CD14-positive monocyte (primary cell): Measurements from ENCODE around the gene CTNND2. TPM values are rescaled to one million over a fixed set of nuclear protein-coding genes. Genes with fewer than 3 reads are reported as not detected.

Source experiments
- DNase-seq, 3 donors: peaks; one replicate each; pipeline ENCODE4 v3.0.0-alpha.2; 2011 to 2022
- H2AFZ ChIP-seq: 2 replicates; pipeline ENCODE4 v1.6.0; 2012; ENCODE audit warnings: mild to moderate bottlenecking, low read depth, low read length, inconsistent platforms; ENCODE audit not compliant: insufficient read depth, poor library complexity, severe bottlenecking
- H3K27ac ChIP-seq, 2 donors: 1 replicate in 1 of 2; 2 replicates in 1 of 2; pipeline ENCODE4 v1.5.1; 2012 to 2013; ENCODE audit warnings: low read length in 2 of 2, control low read depth in 1 of 2, inconsistent platforms in 1 of 2, low read depth in 1 of 2, mild to moderate bottlenecking in 1 of 2
- H3K27me3 ChIP-seq, 2 donors: one replicate each; pipeline versions ENCODE4 v1.6.0 to v1.6.1; 2011 to 2013; ENCODE audit warnings: low read length in 2 of 2; ENCODE audit not compliant: control insufficient read depth in 2 of 2, insufficient read depth in 2 of 2
- H3K36me3 ChIP-seq, 2 donors: replicated peaks in 1 of 2; 1 replicate in 1 of 2; 2 replicates in 1 of 2; pipeline versions ENCODE4 v1.5.1 to v1.6.1; 2012 to 2013; ENCODE audit warnings: low read length in 2 of 2, control low read depth in 1 of 2, inconsistent platforms in 1 of 2, mild to moderate bottlenecking in 1 of 2; ENCODE audit not compliant: insufficient read depth in 2 of 2, control insufficient read depth in 1 of 2
- H3K4me1 ChIP-seq, 2 donors: 1 replicate in 1 of 2; 2 replicates in 1 of 2; pipeline versions ENCODE4 v1.5.1 to v1.6.1; 2012 to 2013; ENCODE audit warnings: low read length in 2 of 2, control low read depth in 1 of 2, inconsistent platforms in 1 of 2, mild to moderate bottlenecking in 1 of 2, moderate library complexity in 1 of 2; ENCODE audit not compliant: insufficient read depth in 2 of 2, control insufficient read depth in 1 of 2
- H3K4me2 ChIP-seq: replicated peaks from 2 replicates; pipeline ENCODE3; 2012; ENCODE audit warnings: low read length, moderate library complexity, mild to moderate bottlenecking; ENCODE audit not compliant: poor library complexity, severe bottlenecking; ENCODE audit errors: extremely low read depth
- H3K4me3 ChIP-seq, 3 experiments: fragments of 200-600 bp in 1 of 3; sonication (generic) in 1 of 3; replicated peaks in 1 of 3; 1 replicate in 2 of 3; 2 replicates in 1 of 3; pipeline ENCODE4 v1.5.1; 2011 to 2013; ENCODE audit warnings: low read length in 3 of 3, mild to moderate bottlenecking in 3 of 3, control low read depth in 2 of 3, low read depth in 2 of 3, inconsistent platforms in 1 of 3, moderate library complexity in 1 of 3
- H3K79me2 ChIP-seq: 2 replicates; pipeline ENCODE4 v1.6.0; 2012; ENCODE audit warnings: mild to moderate bottlenecking, control low read depth, inconsistent platforms, low read length, moderate library complexity; ENCODE audit not compliant: insufficient read depth
- H3K9ac ChIP-seq: 2 replicates; pipeline ENCODE4 v1.6.0; 2017; ENCODE audit warnings: low read length, mild to moderate bottlenecking; ENCODE audit not compliant: insufficient read depth, poor library complexity, severe bottlenecking
- H3K9me3 ChIP-seq, 2 donors: replicated peaks in 1 of 2; 1 replicate in 1 of 2; 2 replicates in 1 of 2; pipeline versions ENCODE4 v1.5.1 to v1.6.1; 2012 to 2013; ENCODE audit warnings: low read length in 2 of 2, control low read depth in 1 of 2; ENCODE audit not compliant: control insufficient read depth in 1 of 2, insufficient read depth in 1 of 2
- H4K20me1 ChIP-seq: 2 replicates; pipeline ENCODE4 v1.6.0; 2012; ENCODE audit warnings: mild to moderate bottlenecking, low read length, control low read depth, moderate library complexity; ENCODE audit not compliant: insufficient read depth
- H3K27ac Mint-ChIP-seq, 7 donors: one replicate each; pipeline ENCODE4 v1.8.0; 2020; ENCODE audit warnings: mild to moderate bottlenecking in 7 of 7, mixed read lengths in 7 of 7, moderate library complexity in 6 of 7, inconsistent platforms in 2 of 7
- H3K27me3 Mint-ChIP-seq, 3 donors: one replicate each; pipeline ENCODE4 v1.8.0; 2021 to 2022; ENCODE audit warnings: low read depth in 3 of 3, mild to moderate bottlenecking in 3 of 3, mixed read lengths in 3 of 3, moderate library complexity in 3 of 3, inconsistent platforms in 1 of 3
- H3K36me3 Mint-ChIP-seq, 2 donors: one replicate each; pipeline ENCODE4 v1.8.0; 2020; ENCODE audit warnings: mixed read lengths in 2 of 2, inconsistent platforms in 1 of 2, mild to moderate bottlenecking in 1 of 2
- H3K4me1 Mint-ChIP-seq: one replicate; pipeline ENCODE4 v1.8.0; 2020; ENCODE audit warnings: mild to moderate bottlenecking, mixed read lengths
- H3K4me3 Mint-ChIP-seq, 2 donors: one replicate each; pipeline ENCODE4 v1.8.0; 2020; ENCODE audit warnings: mild to moderate bottlenecking in 2 of 2, mixed read lengths in 2 of 2, moderate library complexity in 1 of 2
- H3K9me3 Mint-ChIP-seq, 7 donors: one replicate each; pipeline ENCODE4 v1.8.0; 2020 to 2022; ENCODE audit warnings: mixed read lengths in 7 of 7, mild to moderate bottlenecking in 6 of 7, moderate library complexity in 6 of 7, inconsistent platforms in 2 of 7
- WGBS: methylation state at CpG from one replicate; pipeline ENCODE4 v1.1.5; 2013; ENCODE audit warnings: missing lambda C conversion rate; ENCODE audit not compliant: insufficient coverage; 5-methylcytosine and 5-hydroxymethylcytosine counted together
- intact Hi-C, 2 donors: fragments of 100-400 bp; cut with micrococcal nuclease; formaldehyde crosslinking; loops; one replicate each; pipeline versions ENCODE4 v1.15.0 to v1.15.1; 2023
- polyA plus RNA-seq, 3 donors: library from polyadenylated mRNA; depleted of rRNA in 1 of 3; unstranded in 2 of 3; stranded (reverse) in 1 of 3; fragments of 300-500 nt in 2 of 3; fragments of >200 nt in 1 of 3; fragmentation: Illumina TruSeq in 2 of 3; gene quantifications; 1 replicate in 2 of 3; 2 replicates in 1 of 3; pipeline ENCODE4 v1.2.3, GENCODE V29; 2012 to 2021
- TF ChIP-seq, protein P1 (sequence below): fragments of 200-600 bp; IDR thresholded peaks from one replicate; pipeline ENCODE4 v1.8.0; 2022; ENCODE audit warnings: antibody characterized with exemption, mild to moderate bottlenecking

Gene CTNND2
- polyA plus RNA-seq, 3 donors = not detected

DNA sequence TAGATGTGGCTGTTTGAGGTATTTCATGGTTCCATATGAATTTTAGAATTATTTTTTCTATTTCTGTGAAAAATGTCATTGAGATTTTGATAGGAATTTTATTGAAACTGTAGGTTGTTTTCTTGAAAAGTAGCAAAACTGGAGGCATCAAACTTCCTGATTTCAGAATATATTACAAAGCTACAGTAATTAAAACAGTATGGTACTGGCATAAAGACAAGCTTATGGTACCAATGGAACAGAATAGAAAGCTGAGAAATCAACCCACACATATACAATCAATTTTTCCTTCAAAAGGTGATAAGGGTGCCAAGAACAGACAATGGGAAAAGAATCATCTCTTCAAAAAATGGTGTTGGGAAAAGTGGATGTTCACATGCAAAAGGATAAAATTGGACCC lies 945.5 kb downstream of the CTNND2 start:
- DNase-seq = no peak
- intact Hi-C loops = no loop called here
- Mint-ChIP-seq H3K36me3 (no peaks in the 10 kb centered on the region), H3K4me1 (peaks cover 14% of the 10 kb centered on the region), H3K9me3 (peaks cover 0 to 14% (median 5%) of the 10 kb centered on the region in 7 donors), H3K27me3 (no peaks in the 10 kb centered on the region), H3K4me3 (no peak overlapping the region), H3K27ac (no peak overlapping the region)
- no peaks in the 10 kb centered on the region for H4K20me1 ChIP-seq
- TF ChIP-seq, protein P1, sequence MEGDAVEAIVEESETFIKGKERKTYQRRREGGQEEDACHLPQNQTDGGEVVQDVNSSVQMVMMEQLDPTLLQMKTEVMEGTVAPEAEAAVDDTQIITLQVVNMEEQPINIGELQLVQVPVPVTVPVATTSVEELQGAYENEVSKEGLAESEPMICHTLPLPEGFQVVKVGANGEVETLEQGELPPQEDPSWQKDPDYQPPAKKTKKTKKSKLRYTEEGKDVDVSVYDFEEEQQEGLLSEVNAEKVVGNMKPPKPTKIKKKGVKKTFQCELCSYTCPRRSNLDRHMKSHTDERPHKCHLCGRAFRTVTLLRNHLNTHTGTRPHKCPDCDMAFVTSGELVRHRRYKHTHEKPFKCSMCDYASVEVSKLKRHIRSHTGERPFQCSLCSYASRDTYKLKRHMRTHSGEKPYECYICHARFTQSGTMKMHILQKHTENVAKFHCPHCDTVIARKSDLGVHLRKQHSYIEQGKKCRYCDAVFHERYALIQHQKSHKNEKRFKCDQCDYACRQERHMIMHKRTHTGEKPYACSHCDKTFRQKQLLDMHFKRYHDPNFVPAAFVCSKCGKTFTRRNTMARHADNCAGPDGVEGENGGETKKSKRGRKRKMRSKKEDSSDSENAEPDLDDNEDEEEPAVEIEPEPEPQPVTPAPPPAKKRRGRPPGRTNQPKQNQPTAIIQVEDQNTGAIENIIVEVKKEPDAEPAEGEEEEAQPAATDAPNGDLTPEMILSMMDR = no peak
- no peak overlapping the region for H3K4me2 ChIP-seq
- H3K9me3 ChIP-seq = peaks cover 4 to 11% of the 10 kb centered on the region in 2 donors
- no peaks in the 10 kb centered on the region for H3K79me2 ChIP-seq
- no peak overlapping the region for H3K9ac ChIP-seq
- no peak overlapping the region for H3K4me3 ChIP-seq
- no peak overlapping the region for H2AFZ ChIP-seq
- H3K4me1 ChIP-seq = peaks cover 10 to 11% of the 10 kb centered on the region in 2 donors
- no peaks in the 10 kb centered on the region for H3K27me3 ChIP-seq
- no peaks in the 10 kb centered on the region for H3K36me3 ChIP-seq
- no peak overlapping the region for H3K27ac ChIP-seq

- TF ChIP-seq, protein P1 = no peak
Measured at GRCh38 chr5:10949856-10950630, 954.2 kb downstream of the CTNND2 start.

More at GRCh38 chr5:10949856-10950630, 954.2 kb downstream of the CTNND2 start:
- no peak overlapping the region for H3K27ac Mint-ChIP-seq
- H3K79me2 ChIP-seq = no peaks in the 10 kb centered on the region
- no peak overlapping the region for H3K4me3 ChIP-seq
- H3K36me3 ChIP-seq = no peaks in the 10 kb centered on the region
- H3K27ac ChIP-seq = no peak overlapping the region
- H3K27me3 ChIP-seq = no peaks in the 10 kb centered on the region
- DNase-seq = no peak
- H3K4me2 ChIP-seq = no peak overlapping the region
- H3K4me1 Mint-ChIP-seq = no peaks in the 10 kb centered on the region
- 100% methylated on average over 3 of the region's 5 CpGs for WGBS
- no peaks in the 10 kb centered on the region for H4K20me1 ChIP-seq
- no peaks in the 10 kb centered on the region for H3K36me3 Mint-ChIP-seq
- H3K27me3 Mint-ChIP-seq = peaks cover 0 to 4% (median 0%) of the 10 kb centered on the region in 3 donors
- H3K9me3 ChIP-seq = no peaks in the 10 kb centered on the region
- no peak overlapping the region for H3K9ac ChIP-seq
- no peaks in the 10 kb centered on the region for H3K4me1 ChIP-seq
- H3K9me3 Mint-ChIP-seq = peaks cover 0 to 4% (median 0%) of the 10 kb centered on the region in 7 donors
- H2AFZ ChIP-seq = no peak overlapping the region
- intact Hi-C loops = no loop called here
- no peak overlapping the region for H3K4me3 Mint-ChIP-seq
